HUES48 (cell line): ENCODE results near the gene TXLNB.
"Not testable (repeated sequence)": the region's sequence is repeated elsewhere in the genome, so short reads cannot be mapped to it uniquely, and the experiment has no call there.

ENCODE experiments used
- H3K27ac ChIP-seq: one replicate; pipeline ENCODE4 v1.7.0; 2013; ENCODE audit warnings: low read depth, low read length, inconsistent platforms
- H3K27me3 ChIP-seq: 2 replicates; pipeline ENCODE4 v1.6.1; 2013; ENCODE audit warnings: mild to moderate bottlenecking, low read length; ENCODE audit not compliant: control insufficient read depth, insufficient read depth
- H3K36me3 ChIP-seq: 2 replicates; pipeline ENCODE4 v1.6.1; 2013; ENCODE audit warnings: low read length; ENCODE audit not compliant: control insufficient read depth, insufficient read depth
- H3K4me1 ChIP-seq: 2 replicates; pipeline ENCODE4 v1.6.1; 2013; ENCODE audit warnings: mild to moderate bottlenecking, low read length; ENCODE audit not compliant: control insufficient read depth, insufficient read depth
- H3K4me3 ChIP-seq: 2 replicates; pipeline ENCODE4 v1.5.1; 2013; ENCODE audit warnings: mild to moderate bottlenecking, low read depth, low read length
- H3K9ac ChIP-seq: 2 replicates; pipeline ENCODE4 v1.6.1; 2013; ENCODE audit warnings: mild to moderate bottlenecking, low read depth, low read length, moderate library complexity
- H3K9me3 ChIP-seq: 2 replicates; pipeline ENCODE4 v1.6.1; 2013; ENCODE audit warnings: low read length; ENCODE audit not compliant: control insufficient read depth, insufficient read depth

The TXLNB gene

DNA sequence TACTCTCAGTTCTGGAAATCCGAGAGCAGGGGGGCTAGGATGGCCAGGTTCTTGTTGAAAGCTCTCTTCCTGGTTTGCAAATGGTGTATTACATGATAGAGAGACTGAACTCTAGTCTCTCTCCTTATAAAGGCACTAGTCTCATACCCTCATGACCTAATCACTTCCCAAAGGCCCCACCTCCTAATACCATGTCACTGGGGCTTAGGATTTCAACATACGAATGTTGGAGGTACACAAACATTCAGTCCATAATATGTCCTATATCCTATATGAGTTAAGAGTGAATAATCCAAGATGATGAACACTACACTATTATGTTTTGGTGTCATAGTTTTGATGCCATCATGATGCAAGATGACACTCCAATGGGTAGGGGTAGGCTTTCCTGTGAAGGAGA lies 20.0 kb upstream of the TXLNB start:
- H3K9ac ChIP-seq = no peak overlapping the region
- H3K27ac ChIP-seq = no peak overlapping the region
- no peak overlapping the region for H3K4me3 ChIP-seq
- H3K4me1 ChIP-seq = peaks cover 53% of the 10 kb centered on the region
- H3K9me3 ChIP-seq = no peaks in the 10 kb centered on the region
- H3K27me3 ChIP-seq = no peaks in the 10 kb centered on the region
- H3K36me3 ChIP-seq = no peaks in the 10 kb centered on the region

DNA sequence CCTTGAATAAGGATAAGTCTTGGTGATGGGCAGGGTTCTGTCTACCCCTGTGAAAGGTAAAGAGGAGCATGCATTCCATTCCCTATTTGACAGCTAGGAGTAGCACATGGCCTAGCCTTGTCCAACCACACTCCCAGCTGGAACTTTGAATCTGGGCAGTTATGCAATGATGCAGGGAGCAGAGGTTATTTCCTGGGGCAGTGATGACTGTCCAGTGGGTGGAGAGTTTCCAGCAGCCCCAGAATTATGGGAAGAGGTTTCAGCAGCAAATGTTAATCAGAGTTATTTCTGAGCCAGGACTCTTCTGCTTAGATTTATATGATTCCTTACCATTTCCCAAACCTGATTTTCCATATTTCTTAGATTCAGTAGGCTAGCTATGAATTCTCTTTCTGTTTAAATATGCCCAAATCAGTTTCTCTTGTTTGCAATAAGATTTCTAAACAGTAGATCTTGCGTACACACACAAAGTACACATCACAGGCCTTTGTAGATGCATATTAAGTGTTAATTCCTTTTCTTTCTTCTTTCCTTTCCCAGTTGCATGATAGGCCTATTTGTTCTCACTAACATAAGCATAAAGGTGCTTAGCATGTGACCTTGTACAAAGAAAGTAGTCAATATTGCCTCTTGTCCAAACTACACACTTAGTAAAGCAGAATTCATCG lies 17.3 kb upstream of the TXLNB start:
- no peaks in the 10 kb centered on the region for H3K36me3 ChIP-seq

DNA sequence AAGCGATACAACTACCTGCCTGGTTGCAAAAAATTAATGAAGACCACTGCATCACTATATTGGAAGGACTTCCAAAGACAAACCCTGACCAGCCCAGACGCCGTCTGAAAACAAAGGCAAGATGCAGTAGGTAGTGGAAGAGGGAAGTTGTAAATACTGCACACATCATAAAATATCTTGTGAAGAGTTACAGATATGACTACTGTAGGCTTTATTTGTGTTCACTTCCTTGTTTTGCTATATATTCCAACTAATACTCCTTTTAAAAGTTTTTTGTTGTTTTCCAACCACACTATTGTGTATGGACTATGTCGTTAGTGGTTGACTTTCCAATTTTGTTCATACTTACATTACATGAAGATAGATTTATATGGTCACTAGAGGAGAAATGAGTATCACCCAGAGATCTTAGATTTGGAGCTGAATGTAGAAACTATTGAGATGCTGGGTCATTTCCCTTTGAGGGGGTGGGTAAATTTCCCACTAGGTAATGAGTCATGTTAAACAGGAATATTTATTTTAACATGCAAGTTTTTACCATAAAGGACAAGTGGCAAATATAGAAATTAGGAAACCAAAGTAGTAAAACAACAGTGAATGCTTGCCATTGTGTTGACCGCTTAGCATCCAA lies 16.6 kb upstream of the TXLNB start:
- peaks cover 26% of the 10 kb centered on the region for H3K4me1 ChIP-seq
- H3K4me3 ChIP-seq = no peak overlapping the region
- no peaks in the 10 kb centered on the region for H3K9me3 ChIP-seq
- no peak overlapping the region for H3K9ac ChIP-seq
- no peak overlapping the region for H3K27ac ChIP-seq
- no peaks in the 10 kb centered on the region for H3K27me3 ChIP-seq
- no peaks in the 10 kb centered on the region for H3K36me3 ChIP-seq

More for the DNA sequence above, 17.3 kb upstream of the TXLNB start:
- no peaks in the 10 kb centered on the region for H3K27me3 ChIP-seq
- no peak overlapping the region for H3K4me3 ChIP-seq
- no peaks in the 10 kb centered on the region for H3K9me3 ChIP-seq
- peaks cover 31% of the 10 kb centered on the region for H3K4me1 ChIP-seq
- H3K9ac ChIP-seq = no peak overlapping the region
- H3K27ac ChIP-seq = no peak overlapping the region

DNA sequence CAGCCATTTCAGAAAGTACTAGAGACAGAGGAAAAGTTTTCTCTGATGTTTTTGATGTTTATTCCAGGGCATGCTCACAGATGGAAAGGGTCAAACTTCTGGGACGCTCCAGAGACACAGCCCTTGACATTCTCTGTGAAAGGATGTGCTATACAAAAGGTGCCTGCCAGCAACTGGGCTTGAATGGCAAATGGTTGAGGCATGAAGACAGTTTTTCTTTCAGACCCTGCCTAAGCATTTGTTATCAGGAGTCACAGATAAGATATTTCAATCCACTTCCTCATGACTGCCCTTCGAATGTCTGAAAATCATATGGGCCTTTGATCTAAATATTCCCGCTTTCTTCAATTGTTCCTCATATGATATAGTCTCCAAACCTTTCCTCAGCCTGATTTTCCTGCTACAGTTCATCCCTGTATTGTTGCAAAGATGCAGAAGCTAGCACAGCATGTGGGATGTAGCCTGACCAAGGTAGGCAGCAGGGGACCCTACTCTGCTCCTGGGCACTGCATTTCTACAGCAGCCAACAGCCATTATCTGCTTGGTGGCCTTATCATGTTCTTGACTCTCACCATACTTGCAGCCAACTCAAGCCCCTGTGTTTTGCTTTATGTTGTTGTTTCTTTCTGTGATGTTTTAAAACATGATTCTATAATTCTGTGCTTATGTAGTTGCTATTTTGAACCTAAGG lies 14.6 kb upstream of the TXLNB start:
- no peak overlapping the region for H3K9ac ChIP-seq
- H3K27me3 ChIP-seq = no peaks in the 10 kb centered on the region
- no peak overlapping the region for H3K27ac ChIP-seq
- H3K4me3 ChIP-seq = no peak overlapping the region
- H3K36me3 ChIP-seq = no peaks in the 10 kb centered on the region
- peaks cover 9% of the 10 kb centered on the region for H3K4me1 ChIP-seq
- H3K9me3 ChIP-seq = no peaks in the 10 kb centered on the region

DNA sequence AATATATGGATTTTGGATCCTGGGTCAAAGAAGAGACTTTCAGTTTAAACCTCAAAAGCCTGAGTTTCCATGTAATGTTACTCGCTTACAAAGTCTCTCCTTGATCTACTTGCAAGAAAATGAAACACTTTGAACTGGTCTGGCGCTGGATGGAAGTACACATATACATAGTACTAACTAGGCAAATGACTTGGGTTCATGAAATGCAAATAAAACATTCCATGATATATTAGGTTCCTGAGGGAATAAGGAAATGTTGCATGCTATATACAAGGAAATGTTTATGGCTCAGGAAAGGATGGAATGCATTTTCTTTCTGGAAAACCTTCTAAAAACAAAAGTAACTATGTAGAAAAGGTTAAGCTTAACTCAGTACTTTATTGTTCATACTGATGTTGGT lies 11.4 kb upstream of the TXLNB start:
- no peak overlapping the region for H3K4me3 ChIP-seq
- H3K36me3 ChIP-seq = no peaks in the 10 kb centered on the region
- peaks cover 4% of the 10 kb centered on the region; the same call in 1 of the 2 replicates for H3K4me1 ChIP-seq
- no peak overlapping the region for H3K27ac ChIP-seq
- no peaks in the 10 kb centered on the region for H3K9me3 ChIP-seq
- no peak overlapping the region for H3K9ac ChIP-seq
- H3K27me3 ChIP-seq = no peaks in the 10 kb centered on the region

DNA sequence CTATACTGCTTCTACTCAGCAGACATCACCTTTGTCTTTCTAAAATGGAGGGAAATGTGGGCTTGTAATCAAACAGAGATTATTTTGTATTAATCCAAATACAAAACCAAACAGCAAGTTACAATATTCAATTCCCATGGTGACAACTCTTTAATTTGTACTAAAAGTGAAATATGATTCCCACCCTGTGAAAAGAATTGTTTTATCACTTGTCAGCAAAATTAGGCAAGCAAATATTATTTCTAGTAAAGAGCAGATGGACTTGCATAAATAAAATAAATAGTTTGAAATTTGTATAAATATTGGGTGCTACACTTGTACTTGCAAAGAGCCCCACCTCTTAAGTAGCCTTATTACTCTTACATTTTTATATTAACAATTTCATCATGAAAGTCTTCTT lies 6.1 kb upstream of the TXLNB start:
- Histone ChIP-seq H3K27me3 (no peaks in the 10 kb centered on the region), H3K4me3 (no peak overlapping the region), H3K27ac (no peak overlapping the region), H3K9me3 (no peaks in the 10 kb centered on the region), H3K9ac (no peak overlapping the region), H3K4me1 (no peaks in the 10 kb centered on the region; the same call in 1 of the 2 replicates), H3K36me3 (no peaks in the 10 kb centered on the region)

DNA sequence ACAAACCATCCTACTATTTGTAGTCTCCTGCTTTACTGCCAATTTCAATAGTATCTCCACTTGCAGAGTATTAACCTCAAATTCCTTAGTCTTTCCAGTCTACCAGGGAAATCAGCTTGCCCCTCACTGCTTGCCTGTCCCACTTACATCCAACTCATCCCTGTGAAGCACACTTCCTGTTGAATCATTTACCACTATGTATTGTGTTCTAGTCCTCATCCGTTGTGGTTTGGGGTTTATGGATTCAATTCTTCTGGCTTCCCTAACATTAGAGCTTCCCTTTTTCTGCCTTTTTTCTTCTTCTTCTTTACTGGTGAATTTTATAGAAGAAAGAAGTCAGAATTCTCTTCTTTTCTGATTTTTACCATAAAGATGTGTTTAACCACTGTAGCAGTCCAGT lies 5.1 kb upstream of the TXLNB start:
- H3K4me3 ChIP-seq = no peak overlapping the region
- H3K27ac ChIP-seq = no peak overlapping the region
- no peak overlapping the region for H3K9ac ChIP-seq
- peaks cover 10% of the 10 kb centered on the region for H3K4me1 ChIP-seq
- no peaks in the 10 kb centered on the region for H3K27me3 ChIP-seq
- H3K36me3 ChIP-seq = no peaks in the 10 kb centered on the region
- no peaks in the 10 kb centered on the region for H3K9me3 ChIP-seq

DNA sequence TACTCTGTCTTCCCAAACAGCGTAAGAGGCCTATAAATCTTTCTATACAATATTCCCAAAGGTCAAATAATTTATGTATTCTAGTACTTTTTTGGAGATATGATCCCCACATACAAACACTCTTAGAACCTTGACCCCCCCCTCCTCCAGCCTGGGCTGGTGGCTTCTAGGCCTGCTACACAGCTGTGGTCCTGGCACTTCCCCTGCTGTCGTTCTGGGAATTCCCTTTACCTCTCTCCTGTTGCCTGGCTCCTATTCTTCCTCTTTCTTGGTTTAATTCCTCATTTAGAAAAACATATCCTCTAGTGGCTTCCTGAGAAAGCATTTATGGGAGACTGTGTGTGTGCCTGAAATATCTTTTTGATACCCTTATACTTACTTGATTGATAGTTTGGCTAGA lies 4.1 kb upstream of the TXLNB start:
- H3K36me3 ChIP-seq = no peaks in the 10 kb centered on the region
- no peak overlapping the region for H3K9ac ChIP-seq
- no peaks in the 10 kb centered on the region for H3K27me3 ChIP-seq
- H3K4me3 ChIP-seq = no peak overlapping the region
- no peaks in the 10 kb centered on the region for H3K9me3 ChIP-seq
- peaks cover 12% of the 10 kb centered on the region for H3K4me1 ChIP-seq
- no peak overlapping the region for H3K27ac ChIP-seq

DNA sequence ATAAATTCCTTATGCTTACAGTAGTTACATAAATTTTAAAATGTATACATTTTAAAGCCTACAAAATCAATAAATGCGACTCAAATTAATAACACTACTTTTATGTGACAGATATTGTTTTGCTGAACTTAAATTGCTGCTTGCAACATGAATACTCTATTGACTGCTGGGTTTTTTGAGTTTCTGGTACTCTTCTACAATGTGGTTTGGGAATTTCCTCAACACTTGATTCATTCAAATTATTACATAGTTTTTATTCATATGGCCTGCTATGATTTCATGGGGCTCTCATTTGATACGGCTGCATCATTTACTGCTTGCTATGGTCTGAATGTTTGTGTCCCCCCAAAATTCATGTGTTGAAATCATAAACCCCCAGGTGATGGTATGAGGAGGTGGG lies 2.3 kb upstream of the TXLNB start:
- Histone ChIP-seq H3K27me3 (no peaks in the 10 kb centered on the region), H3K9me3 (no peaks in the 10 kb centered on the region), H3K27ac (no peak overlapping the region), H3K36me3 (no peaks in the 10 kb centered on the region), H3K4me3 (no peak overlapping the region), H3K9ac (no peak overlapping the region), H3K4me1 (peaks cover 12% of the 10 kb centered on the region)

DNA sequence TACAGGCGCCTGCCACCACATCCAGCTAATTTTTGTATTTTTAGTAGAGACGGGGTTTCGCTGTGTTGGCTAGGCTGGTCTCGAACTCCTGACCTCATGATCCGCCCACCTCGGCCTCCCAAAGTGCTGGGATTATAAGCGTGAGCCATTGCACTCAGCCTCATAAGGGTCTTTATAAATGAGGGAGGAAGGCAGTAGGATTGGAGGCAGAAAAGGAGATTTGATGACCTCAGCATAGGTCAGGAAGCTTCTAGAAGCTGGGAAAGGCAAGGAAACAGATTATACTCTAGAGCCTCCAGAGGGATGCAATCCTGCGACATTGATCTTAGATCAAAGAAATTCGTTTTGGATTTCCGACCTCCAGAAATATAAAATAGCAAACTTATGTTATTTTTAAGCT lies 1.4 kb upstream of the TXLNB start:
- not testable (repeated sequence) for H3K4me3 ChIP-seq, H3K27ac ChIP-seq, H3K9ac ChIP-seq, H3K9me3 ChIP-seq, H3K36me3 ChIP-seq, H3K27me3 ChIP-seq
- H3K4me1 ChIP-seq = peaks cover 12% of the 10 kb centered on the region

DNA sequence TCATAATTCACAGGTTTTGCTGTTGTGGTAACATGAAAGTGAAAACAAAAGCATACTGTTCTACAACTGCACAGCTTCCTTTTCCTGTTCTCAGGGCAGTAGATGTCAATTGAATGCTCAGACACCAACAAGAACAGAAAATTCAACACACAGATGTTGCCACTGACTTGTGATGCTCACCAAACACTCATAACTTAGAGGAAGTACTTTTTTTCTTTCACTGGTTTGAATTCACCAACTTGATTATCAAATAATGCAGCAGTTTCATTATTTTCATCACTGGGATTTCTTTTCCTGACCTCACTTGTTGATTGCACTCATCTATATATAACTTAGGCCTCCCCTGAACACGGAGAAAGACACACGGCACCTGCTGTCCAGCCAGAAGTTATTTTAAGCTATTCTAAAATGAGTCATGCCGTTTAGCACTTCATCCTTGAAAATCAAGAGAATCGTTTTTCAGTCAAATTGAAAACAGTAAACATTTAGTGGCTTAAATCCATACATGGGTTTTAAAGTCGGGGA lies 949 bp downstream of the TXLNB start:
- Histone ChIP-seq H3K9ac (no peak overlapping the region), H3K27me3 (no peaks in the 10 kb centered on the region), H3K27ac (no peak overlapping the region), H3K9me3 (no peaks in the 10 kb centered on the region), H3K36me3 (no peaks in the 10 kb centered on the region), H3K4me3 (no peak overlapping the region), H3K4me1 (peaks cover 12% of the 10 kb centered on the region)
